ENCODE results near the gene LGALS16.

LGALS16 gene

DNA sequence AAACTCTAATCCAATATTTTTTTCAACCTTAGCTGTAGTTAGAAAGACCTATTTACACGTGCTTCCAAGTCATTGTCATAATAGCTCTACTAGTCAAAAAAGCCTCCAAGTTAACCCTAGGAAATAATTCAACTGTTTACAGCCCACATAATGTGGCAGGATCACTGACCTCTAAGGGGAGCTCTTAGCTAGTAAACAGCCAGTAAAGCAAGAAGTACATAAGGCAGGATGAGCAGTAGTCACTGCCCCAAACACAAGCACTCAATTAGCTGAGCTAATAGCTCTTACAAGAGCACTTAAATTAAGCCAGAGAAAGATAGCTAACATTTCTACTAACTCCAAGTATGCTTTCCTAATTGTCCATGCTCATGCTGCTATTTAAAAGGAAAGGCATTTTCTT, 18.1 kb downstream of the LGALS16 start:
- peak; percentile 33 for TF ChIP-seq RAD21 (IDR thresholded peaks at IDR 0.05; ENCODE audit: low read depth)

DNA sequence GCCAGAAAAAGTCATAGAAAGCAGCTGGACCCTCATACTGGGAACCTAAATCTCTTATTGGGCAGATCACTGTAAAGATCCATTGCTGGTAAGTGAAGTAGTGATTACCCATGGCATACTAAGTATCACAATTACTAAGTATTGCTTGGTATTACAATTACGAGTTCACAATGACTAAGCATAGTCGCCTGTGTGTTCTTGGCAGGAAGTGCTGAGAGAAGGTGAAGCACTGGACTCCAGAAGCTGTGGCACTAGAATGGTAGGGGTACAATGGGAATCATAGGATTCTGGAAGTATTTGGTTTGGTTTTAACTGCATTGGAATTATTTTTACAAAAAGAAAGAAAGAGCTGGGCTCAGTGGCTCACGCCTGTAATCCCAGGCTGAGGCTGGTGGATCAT, 20.3 kb downstream of the LGALS16 start:
- TF ChIP-seq, protein P1, sequence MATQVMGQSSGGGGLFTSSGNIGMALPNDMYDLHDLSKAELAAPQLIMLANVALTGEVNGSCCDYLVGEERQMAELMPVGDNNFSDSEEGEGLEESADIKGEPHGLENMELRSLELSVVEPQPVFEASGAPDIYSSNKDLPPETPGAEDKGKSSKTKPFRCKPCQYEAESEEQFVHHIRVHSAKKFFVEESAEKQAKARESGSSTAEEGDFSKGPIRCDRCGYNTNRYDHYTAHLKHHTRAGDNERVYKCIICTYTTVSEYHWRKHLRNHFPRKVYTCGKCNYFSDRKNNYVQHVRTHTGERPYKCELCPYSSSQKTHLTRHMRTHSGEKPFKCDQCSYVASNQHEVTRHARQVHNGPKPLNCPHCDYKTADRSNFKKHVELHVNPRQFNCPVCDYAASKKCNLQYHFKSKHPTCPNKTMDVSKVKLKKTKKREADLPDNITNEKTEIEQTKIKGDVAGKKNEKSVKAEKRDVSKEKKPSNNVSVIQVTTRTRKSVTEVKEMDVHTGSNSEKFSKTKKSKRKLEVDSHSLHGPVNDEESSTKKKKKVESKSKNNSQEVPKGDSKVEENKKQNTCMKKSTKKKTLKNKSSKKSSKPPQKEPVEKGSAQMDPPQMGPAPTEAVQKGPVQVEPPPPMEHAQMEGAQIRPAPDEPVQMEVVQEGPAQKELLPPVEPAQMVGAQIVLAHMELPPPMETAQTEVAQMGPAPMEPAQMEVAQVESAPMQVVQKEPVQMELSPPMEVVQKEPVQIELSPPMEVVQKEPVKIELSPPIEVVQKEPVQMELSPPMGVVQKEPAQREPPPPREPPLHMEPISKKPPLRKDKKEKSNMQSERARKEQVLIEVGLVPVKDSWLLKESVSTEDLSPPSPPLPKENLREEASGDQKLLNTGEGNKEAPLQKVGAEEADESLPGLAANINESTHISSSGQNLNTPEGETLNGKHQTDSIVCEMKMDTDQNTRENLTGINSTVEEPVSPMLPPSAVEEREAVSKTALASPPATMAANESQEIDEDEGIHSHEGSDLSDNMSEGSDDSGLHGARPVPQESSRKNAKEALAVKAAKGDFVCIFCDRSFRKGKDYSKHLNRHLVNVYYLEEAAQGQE (IDR thresholded peaks at IDR 0.05; ENCODE audit: low read depth): no peak
- TF ChIP-seq, protein P2, sequence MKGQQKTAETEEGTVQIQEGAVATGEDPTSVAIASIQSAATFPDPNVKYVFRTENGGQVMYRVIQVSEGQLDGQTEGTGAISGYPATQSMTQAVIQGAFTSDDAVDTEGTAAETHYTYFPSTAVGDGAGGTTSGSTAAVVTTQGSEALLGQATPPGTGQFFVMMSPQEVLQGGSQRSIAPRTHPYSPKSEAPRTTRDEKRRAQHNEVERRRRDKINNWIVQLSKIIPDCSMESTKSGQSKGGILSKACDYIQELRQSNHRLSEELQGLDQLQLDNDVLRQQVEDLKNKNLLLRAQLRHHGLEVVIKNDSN (IDR thresholded peaks at IDR 0.05): no peak
- TF ChIP-seq FOXM1 (IDR thresholded peaks at IDR 0.05; ENCODE audit: borderline replicate concordance, low read depth): no peak
- TF ChIP-seq TCF12 (IDR thresholded peaks at IDR 0.05; ENCODE audit: low read depth): no peak
- no peak for TF ChIP-seq EP300 (IDR thresholded peaks at IDR 0.05; ENCODE audit: borderline replicate concordance)
- no peak for TF ChIP-seq CEBPB (IDR thresholded peaks at IDR 0.05)
- TF ChIP-seq NFIC (IDR thresholded peaks at IDR 0.05): no peak
- TF ChIP-seq TEAD4 (IDR thresholded peaks at IDR 0.05): no peak
- no peak for TF ChIP-seq CREB1 (IDR thresholded peaks at IDR 0.05; ENCODE audit: low read depth)
- TF ChIP-seq TAF1 (IDR thresholded peaks at IDR 0.05; ENCODE audit: low read depth): no peak
- TF ChIP-seq ZBTB7A (IDR thresholded peaks at IDR 0.05; ENCODE audit: low read depth): no peak
- no peak for TF ChIP-seq EGR1 (IDR thresholded peaks at IDR 0.05)
- no peak for TF ChIP-seq YY1 (IDR thresholded peaks at IDR 0.05; ENCODE audit: low read depth)

DNA sequence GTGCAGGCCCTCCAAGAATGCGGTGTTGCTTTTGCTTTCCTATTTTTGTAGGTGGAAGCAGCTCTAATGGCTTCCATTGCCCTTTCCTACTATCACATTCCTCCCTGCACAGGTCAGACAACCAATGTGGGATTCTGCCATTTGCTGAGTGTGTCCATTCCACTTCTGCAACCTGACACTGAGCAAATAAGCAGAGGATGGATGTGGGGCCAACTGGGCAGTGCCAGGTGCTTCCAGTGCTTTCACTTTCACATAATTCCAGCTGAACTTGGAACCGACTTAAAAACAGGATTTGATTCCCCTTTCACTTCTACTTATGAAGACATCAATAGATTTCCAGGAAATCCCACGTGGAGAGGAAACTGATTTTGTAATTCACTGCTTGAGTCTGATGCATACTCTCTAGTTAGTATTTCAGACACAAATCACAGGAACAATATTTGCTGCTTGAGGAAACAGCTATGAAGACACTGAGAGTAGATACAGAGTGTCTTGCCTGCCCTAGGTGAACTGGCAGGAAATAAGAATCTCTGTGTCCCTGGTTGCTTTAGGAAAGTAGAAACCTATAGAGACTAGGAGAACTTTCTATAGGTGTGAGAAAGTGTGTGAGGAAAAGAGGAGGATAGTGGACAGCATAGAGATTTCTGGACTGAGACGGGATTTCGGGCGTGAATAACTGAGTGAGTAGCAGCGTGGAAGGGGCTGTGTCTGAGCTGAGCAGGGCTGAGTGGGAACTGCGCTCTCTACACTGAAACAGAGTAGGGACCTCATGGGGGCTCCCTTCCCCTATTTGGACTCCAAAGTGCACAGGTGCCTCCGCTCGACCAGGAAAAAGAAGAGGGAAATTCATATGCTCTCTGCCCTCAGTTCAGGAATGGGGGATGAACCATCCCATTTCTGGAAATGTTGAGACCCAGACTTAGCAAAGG, 22.5 kb downstream of the LGALS16 start:
- 0 out of 2 replicates have a peak, but pooled peaks have one; percentile 15 for TF ChIP-seq YY1 (IDR thresholded peaks at IDR 0.05; ENCODE audit: low read depth)
- no peak for TF ChIP-seq TCF12 (IDR thresholded peaks at IDR 0.05; ENCODE audit: low read depth)
- no peak for TF ChIP-seq CEBPB (IDR thresholded peaks at IDR 0.05)
- TF ChIP-seq FOXM1 (IDR thresholded peaks at IDR 0.05; ENCODE audit: borderline replicate concordance, low read depth): no peak

DNA sequence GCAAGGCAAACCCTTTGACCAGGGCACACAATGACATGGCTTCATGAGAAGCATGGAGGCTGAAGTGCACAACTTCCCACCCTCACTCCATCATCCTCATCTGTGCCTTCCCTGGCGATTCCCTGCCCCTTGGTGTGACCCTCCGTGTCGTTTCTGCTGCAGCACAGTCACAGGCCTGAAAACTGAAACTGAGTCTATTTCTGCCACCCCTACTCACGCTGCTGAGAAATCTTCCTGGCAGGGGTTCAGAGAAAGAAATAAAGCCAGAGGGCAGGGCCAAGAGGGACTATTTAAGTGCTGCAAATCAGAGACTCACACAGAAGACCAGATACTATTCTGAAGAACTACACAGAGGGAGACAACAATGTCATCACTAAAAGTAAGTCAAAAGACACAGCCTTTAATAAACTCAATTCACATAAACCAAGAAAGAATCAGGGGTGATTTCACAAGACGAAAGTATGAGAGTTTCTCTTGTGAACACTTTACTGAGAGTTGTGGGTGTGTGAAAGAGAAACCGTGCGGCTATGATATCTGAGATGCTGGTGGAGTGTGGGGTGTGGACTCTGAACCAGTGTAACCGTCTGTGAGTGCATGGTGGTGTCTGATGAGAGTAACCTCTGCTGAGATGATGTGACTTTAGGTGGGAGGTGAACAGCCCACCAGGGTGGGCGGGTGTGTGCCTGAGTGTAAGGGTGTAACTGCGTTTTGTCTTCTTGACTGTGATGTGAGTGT, 23.5 kb downstream of the LGALS16 start:
- TF ChIP-seq, protein P1 (IDR thresholded peaks at IDR 0.05; ENCODE audit: low read depth): no peak
- TF ChIP-seq NFIC (IDR thresholded peaks at IDR 0.05): no peak
- no peak for TF ChIP-seq TCF12 (IDR thresholded peaks at IDR 0.05; ENCODE audit: low read depth)
- TF ChIP-seq CEBPB (IDR thresholded peaks at IDR 0.05): no peak
- TF ChIP-seq CREB1 (IDR thresholded peaks at IDR 0.05; ENCODE audit: low read depth): no peak
- TF ChIP-seq, protein P3, sequence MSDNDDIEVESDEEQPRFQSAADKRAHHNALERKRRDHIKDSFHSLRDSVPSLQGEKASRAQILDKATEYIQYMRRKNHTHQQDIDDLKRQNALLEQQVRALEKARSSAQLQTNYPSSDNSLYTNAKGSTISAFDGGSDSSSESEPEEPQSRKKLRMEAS (IDR thresholded peaks at IDR 0.05): no peak
- no peak for TF ChIP-seq TAF1 (IDR thresholded peaks at IDR 0.05; ENCODE audit: low read depth)
- no peak for TF ChIP-seq EGR1 (IDR thresholded peaks at IDR 0.05)
- no peak for TF ChIP-seq TEAD4 (IDR thresholded peaks at IDR 0.05)
- TF ChIP-seq FOXM1 (IDR thresholded peaks at IDR 0.05; ENCODE audit: borderline replicate concordance, low read depth): no peak
- no peak for TF ChIP-seq RAD21 (IDR thresholded peaks at IDR 0.05; ENCODE audit: low read depth)
- no peak for TF ChIP-seq ZBTB7A (IDR thresholded peaks at IDR 0.05; ENCODE audit: low read depth)
- TF ChIP-seq, protein P2 (IDR thresholded peaks at IDR 0.05): no peak
- no peak for TF ChIP-seq EP300 (IDR thresholded peaks at IDR 0.05; ENCODE audit: borderline replicate concordance)
- no peak for TF ChIP-seq YY1 (IDR thresholded peaks at IDR 0.05; ENCODE audit: low read depth)

DNA sequence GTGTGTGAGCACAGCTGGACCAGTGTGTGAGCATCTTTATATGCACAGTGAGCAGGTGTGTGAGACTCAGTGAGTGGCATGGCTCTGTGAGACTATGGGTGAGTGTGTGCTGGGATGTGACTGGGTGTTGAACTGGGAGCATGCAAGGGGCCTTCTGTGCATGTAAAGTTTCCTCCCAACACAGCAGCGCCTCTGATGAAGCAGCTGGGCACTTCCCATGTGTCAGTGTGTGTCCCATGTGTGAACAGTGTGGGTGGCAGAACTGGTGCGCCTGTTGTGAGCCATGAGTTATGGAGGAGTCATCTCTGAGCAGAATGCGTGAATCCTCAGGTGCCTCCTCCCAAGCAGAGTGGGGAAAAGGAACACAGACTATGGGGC, 24.1 kb downstream of the LGALS16 start:
- no peak for TF ChIP-seq ZBTB7A (IDR thresholded peaks at IDR 0.05; ENCODE audit: low read depth)
- no peak for TF ChIP-seq CREB1 (IDR thresholded peaks at IDR 0.05; ENCODE audit: low read depth)
- TF ChIP-seq, protein P1 (IDR thresholded peaks at IDR 0.05; ENCODE audit: low read depth): no peak
- no peak for TF ChIP-seq RAD21 (IDR thresholded peaks at IDR 0.05; ENCODE audit: low read depth)
- no peak for TF ChIP-seq TCF12 (IDR thresholded peaks at IDR 0.05; ENCODE audit: low read depth)
- no peak for TF ChIP-seq YY1 (IDR thresholded peaks at IDR 0.05; ENCODE audit: low read depth)
- TF ChIP-seq TAF1 (IDR thresholded peaks at IDR 0.05; ENCODE audit: low read depth): no peak
- no peak for TF ChIP-seq FOXM1 (IDR thresholded peaks at IDR 0.05; ENCODE audit: borderline replicate concordance, low read depth)
- TF ChIP-seq EGR1 (IDR thresholded peaks at IDR 0.05): no peak
- no peak for TF ChIP-seq NFIC (IDR thresholded peaks at IDR 0.05)
- TF ChIP-seq, protein P3 (IDR thresholded peaks at IDR 0.05): no peak
- TF ChIP-seq EP300 (IDR thresholded peaks at IDR 0.05; ENCODE audit: borderline replicate concordance): no peak
- TF ChIP-seq CEBPB (IDR thresholded peaks at IDR 0.05): no peak
- TF ChIP-seq TEAD4 (IDR thresholded peaks at IDR 0.05): no peak
- TF ChIP-seq, protein P2 (IDR thresholded peaks at IDR 0.05): no peak
